NCI-H128 (cell line): ENCODE measurements around the gene KTI12.
"Not testable (repeated sequence)": the region's sequence is repeated elsewhere in the genome, so short reads cannot be mapped to it uniquely, and the experiment has no call there.

ENCODE experiments used
- DNase-seq: peaks from one replicate; lab custom pipeline; 2025; ENCODE audit not compliant: unreplicated experiment; lab: John Stamatoyannopoulos, UW

KTI12 gene

DNA sequence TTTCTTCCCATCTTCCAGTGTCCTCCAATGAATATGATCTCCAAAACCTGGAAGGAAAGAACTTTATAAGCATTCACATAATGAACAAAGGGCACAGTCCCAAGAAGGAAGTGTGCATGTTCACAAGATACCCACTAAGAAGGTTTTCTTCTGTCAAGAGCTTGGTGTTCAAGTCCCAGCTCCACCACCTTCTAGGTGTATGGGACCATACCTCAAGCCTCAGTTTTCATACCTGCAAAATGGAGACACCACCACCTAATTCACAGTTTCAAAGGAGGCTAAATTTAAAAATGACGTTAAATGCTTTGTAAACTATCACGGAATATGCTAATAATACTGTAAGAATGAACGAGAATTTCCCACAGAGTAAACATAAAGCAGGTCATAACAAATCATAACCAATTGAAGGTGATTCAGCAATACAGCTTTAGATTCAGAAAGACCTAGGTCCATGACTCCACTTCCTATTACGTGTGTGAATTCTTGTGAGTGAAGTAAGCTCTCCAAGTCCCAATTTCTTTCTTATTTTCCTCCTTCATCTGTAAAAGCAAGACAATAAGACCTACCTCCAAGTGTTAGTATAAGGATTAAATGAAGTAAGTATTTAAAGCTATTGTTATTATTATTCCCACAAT, 8.1 kb upstream of the KTI12 start:
- DNase-seq, result no peak

DNA sequence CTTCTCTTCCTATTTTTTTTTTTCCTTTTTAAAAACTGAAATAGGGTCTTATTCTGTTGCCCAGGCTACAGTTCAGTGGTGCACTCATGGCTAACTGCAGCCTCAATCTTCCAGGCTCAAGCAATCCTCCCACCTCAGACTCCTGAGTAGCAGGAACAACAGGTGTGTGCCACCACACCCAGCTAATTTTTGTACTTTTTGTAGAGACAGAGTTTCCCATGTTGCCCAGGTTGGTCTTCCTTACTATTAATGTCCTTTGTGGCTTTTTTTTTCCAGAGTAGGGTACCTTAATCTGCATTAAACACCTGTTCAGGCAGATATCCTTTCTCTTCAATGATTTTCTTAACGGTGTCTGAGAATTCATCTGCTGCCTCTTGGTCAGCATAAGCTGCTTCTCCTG, 4.3 kb upstream of the KTI12 start:
- DNase-seq, result no peak

GRCh38 chr1:52037402-52037814, 3.8 kb upstream of the KTI12 start:
- no peak for DNase-seq

DNA sequence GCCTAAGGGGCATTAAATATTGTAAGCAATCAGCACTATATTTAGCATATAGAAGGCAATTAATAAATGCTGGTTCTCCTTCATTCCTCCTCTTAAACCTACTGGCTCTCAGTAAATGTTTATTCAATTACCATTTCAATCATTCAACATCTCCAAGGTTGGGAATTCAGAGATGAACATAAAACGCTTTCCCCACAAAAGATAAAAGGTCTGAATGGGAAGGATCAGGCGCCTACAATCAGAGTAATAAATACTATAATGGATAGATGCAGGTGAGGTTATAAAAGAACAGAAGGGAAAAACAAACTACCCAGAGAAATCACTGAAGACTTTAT, 407 bp upstream of the KTI12 start:
- DNase-seq, result no peak

DNA sequence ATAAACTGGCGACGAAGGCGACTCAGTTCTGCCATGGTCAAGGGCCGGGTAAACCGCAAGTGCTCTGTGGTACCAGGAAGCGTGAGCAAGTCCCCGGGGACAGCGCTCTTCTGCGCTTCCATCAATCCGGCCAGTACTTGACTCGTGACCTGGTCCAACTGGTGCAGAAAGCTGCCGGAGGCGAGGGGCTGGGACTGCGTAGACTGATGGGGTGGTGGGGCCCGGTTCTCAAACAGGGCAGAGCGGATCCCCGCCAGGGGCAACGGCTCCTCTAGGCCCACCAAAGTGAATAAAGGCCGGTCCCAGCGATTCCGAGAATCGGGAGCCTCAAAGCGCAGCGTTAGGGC, 852 bp downstream of the KTI12 start:
- DNase-seq, result no peak

DNA sequence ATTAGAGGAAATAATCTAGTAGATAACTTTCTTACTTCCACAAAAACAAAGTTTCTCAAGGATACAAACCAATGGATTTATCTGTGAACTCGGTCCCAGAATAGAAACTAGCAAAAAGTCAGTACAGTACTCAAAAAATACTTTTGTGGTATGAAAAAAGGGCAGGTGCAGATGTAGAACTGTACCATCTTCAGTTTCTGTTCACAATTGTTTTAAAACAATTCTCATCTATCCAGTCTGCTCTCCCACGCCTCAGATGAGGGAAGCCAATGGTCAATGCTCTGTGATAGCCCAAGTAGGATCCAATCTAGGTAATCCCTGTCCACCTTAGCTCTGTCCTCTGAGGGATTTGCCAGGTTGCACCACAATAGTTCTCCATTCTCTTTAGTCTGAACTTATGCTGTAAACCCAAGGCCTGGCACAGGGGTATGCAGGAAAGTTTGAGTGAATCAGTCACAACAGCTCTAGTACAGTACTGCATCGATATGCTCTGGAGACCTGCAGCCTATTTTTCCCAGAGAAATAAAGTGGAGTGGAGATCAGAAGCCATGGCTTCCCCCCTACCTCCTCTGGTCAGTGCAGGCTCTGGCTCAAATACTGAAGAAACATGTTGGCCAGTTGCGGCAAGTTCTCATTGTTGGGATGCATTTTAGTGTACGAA, 1.4 kb downstream of the KTI12 start:
- DNase-seq, result no peak

DNA sequence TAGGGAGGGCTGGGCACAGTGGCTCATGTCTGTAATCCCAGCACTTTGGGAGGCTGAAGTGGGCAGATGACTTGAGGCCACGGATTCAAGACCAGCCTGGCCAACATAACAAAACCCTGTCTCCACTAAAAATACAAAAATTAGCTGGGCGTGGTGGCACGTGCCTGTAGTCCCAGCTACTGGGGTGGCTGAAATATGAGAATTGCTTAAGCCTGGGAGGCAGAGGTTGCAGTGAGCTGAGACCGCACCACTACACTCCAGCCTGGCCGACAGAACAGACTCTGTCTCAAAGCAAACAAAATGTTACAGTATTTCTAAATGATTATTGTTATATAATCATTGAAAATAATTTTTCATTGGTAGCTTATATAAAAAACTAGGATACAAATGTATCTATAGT, 4.8 kb downstream of the KTI12 start:
- DNase-seq, result not testable (repeated sequence)

DNA sequence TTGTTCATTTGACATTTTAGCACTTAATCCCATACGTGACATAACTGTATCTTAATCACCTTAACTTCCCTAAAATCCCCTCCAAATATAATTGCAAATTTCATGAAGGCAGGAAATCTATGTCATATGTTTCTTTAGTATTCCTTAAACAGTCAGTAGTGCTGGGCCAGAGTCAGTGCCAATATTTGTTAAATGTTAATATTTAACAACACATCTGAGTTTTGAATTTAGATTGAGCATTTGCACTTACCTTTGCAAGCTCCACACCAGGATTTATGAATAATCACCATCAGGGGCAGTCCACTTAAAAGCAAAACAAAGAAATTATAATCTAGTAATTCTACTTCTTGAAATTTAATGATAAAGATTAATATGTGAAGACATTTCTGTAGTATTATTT, 5.3 kb downstream of the KTI12 start:
- no peak for DNase-seq

- no peak for DNase-seq
These were observed 7.3 kb downstream of the KTI12 start for GRCh38 chr1:52026278-52026677.

- no peak for DNase-seq
These were observed 11.5 kb downstream of the KTI12 start for GRCh38 chr1:52022133-52022532.

- DNase-seq, result no peak
These were observed 25.4 kb downstream of the KTI12 start for GRCh38 chr1:52008071-52008809.

DNA sequence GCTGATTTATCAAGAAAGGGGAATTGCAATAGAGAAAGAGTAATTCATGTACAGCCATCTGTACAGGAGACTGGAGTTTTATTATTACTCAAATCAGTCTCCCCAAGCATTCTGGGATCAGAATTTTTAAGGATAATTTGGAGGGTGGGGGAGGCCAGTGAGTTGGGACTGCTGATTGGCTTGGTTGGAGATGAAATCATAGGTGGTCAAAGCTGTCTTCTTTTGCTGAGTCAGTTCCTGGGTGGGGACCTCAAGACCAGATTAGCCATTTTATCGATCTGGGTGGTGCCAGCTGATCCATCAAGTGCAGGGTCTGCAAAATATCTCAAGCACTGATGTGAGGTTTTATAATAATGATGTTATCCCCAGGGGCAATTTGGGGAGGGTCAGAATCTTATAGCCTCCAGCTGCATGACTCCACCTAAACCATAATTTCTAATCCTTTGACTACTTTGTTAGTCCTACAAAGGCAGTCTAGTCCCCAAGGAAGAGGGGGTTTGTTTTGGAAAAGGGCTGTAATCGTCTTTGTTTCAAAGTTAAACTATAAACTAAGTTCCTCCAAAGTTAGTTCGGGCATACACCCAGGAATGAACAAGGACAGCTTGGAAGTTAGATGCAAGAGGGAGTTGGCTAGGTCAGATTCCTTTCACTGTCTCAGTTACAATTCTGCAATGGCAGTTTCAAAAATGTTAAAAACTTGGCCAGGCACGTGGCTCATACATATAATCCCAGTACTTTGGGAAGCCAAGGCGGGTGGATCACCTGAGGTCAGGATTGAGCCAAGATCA, 26.2 kb downstream of the KTI12 start:
- DNase-seq, result no peak

GRCh38 chr1:52006081-52006553, 27.5 kb downstream of the KTI12 start:
- not testable (repeated sequence) for DNase-seq

DNA sequence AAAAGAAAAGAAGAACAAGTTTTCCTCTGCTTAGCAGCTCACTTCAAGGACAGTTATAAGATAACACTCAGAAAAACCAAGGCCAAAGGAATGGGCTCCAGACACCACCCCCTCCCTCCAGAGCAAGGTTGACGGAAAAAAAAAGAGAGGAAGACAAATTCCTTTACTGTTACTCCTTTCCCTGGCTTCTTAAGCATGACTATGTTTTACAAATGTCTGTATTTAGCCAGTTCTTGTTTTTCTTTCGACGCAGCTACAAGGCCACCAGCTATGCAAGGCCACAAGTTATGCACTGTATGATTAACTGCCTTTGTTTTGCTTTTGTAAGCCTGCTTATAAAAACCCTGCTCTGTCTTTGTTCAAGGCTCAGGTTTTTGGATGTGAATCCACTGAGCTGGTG, 28.1 kb downstream of the KTI12 start:
- DNase-seq, result not testable (repeated sequence)

- DNase-seq, result no peak
These were observed 29.7 kb downstream of the KTI12 start for GRCh38 chr1:52003877-52004276.

GRCh38 chr1:52002038-52002917, 31.3 kb downstream of the KTI12 start:
- peak; percentile 89 for DNase-seq

DNA sequence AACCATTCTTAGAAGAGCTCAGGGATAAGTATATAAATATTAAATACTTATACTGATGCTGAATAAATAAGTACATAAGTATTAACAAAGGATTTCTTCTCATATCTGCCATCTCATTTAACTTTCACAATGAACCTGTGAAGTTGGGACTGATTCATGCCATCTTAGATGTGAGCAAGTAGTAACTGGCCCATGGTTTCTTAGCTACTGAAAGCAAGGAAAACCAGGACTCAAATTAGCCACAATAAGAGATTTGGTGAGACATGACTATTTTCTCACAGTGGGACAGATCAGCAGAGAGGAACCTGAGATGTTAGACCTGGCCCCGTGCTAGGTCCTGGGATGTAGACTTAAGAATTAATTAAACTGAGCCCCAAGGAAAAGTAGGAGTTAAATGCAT, 34.9 kb downstream of the KTI12 start:
- DNase-seq, result no peak

- DNase-seq, result no peak
These were observed 35.6 kb downstream of the KTI12 start for GRCh38 chr1:51997974-51998382.

DNA sequence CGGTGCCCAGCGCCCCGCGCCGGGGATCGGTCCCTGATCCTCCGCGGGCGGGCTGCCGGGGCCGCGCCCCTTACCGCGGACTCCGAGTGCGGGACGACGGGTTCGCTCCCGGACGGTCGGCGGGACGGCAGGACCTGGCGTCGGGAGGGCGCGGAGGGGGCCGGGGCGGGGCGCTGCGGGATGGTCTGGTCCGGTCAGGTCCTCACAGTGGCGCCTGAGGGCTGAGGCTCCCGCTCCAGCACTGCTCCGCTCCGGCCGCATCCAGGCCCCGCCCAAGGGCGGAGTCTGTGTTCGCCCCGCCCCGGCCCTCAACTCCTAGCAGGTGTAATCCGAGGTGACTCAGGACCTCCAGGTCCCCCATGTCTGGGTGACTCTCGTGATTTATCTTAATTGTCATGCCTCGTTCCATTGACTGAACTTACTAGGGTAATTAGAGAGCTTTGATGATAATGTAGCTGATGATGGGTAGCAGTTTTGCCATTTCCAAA, 43.1 kb downstream of the KTI12 start, which contains the start of gene RAB3B:
RAB3B (minus strand) TSS at position 223 of the 488 bp plus-strand sequence. CDS start 13,583 bp downstream, outside the sequence.
- DNase-seq, result peak; percentile 81
